H9 (cell line): ENCODE data around the gene ENOX2. TPM values are rescaled to one million over a fixed set of nuclear protein-coding genes. Genes with fewer than 3 reads are reported as not detected.

Experiments
- DNase-seq: peaks from one replicate; pipeline ENCODE4 v3.0.0-alpha.2; 2017
- H2AFZ ChIP-seq: one replicate; pipeline ENCODE4 v1.6.1; 2013; ENCODE audit warnings: mild to moderate bottlenecking, low read length, control low read depth, moderate library complexity
- H2AK5ac ChIP-seq: 2 replicates; pipeline ENCODE4 v1.6.1; 2013; ENCODE audit warnings: low read length, control low read depth, mixed read lengths; ENCODE audit not compliant: insufficient read length
- H2BK120ac ChIP-seq: one replicate; pipeline ENCODE4 v1.6.1; 2013; ENCODE audit warnings: low read depth, mild to moderate bottlenecking, low read length, control low read depth, inconsistent platforms; ENCODE audit not compliant: poor library complexity, severe bottlenecking
- H2BK12ac ChIP-seq: 2 replicates; pipeline ENCODE4 v1.6.1; 2013; ENCODE audit warnings: low read length, control low read depth, mixed read lengths, low read depth; ENCODE audit not compliant: insufficient read length
- H2BK15ac ChIP-seq: 2 replicates; pipeline ENCODE4 v1.6.1; 2013; ENCODE audit warnings: low read depth, low read length, control low read depth
- H2BK20ac ChIP-seq: one replicate; pipeline ENCODE4 v1.6.1; 2013; ENCODE audit warnings: low read depth, mild to moderate bottlenecking, low read length, control low read depth, inconsistent platforms; ENCODE audit not compliant: poor library complexity, severe bottlenecking
- H2BK5ac ChIP-seq: 2 replicates; pipeline ENCODE4 v1.6.1; 2013; ENCODE audit warnings: low read length, control low read depth, mixed read lengths; ENCODE audit not compliant: insufficient read length
- H3K14ac ChIP-seq: 2 replicates; pipeline ENCODE4 v1.6.1; 2013; ENCODE audit warnings: low read length, control low read depth; ENCODE audit not compliant: insufficient read depth
- H3K18ac ChIP-seq: 2 replicates; pipeline ENCODE4 v1.6.1; 2013; ENCODE audit warnings: low read depth, mild to moderate bottlenecking, mixed read lengths, low read length, control low read depth; ENCODE audit not compliant: insufficient read length
- H3K23ac ChIP-seq: 2 replicates; pipeline ENCODE4 v1.6.1; 2013; ENCODE audit warnings: low read length, control low read depth, mixed read lengths, low read depth; ENCODE audit not compliant: insufficient read length
- H3K23me2 ChIP-seq: 2 replicates; pipeline ENCODE4 v1.6.1; 2013; ENCODE audit warnings: low read depth, mild to moderate bottlenecking, mixed read lengths, low read length, control low read depth; ENCODE audit not compliant: insufficient read length, poor library complexity, severe bottlenecking
- H3K27ac ChIP-seq: 2 replicates; pipeline ENCODE4 v1.5.1; 2013; ENCODE audit warnings: low read length, control low read depth, mixed read lengths, low read depth; ENCODE audit not compliant: insufficient read length
- H3K27me3 ChIP-seq: 2 replicates; pipeline ENCODE4 v1.6.1; 2013; ENCODE audit warnings: low read length, control low read depth, inconsistent platforms; ENCODE audit not compliant: insufficient read depth
- H3K4ac ChIP-seq: 2 replicates; pipeline ENCODE4 v1.6.1; 2013; ENCODE audit warnings: low read depth, mild to moderate bottlenecking, control low read depth, inconsistent platforms, low read length, moderate library complexity
- H3K4me1 ChIP-seq: 2 replicates; pipeline ENCODE4 v1.6.1; 2013; ENCODE audit warnings: low read length, control low read depth, inconsistent platforms; ENCODE audit not compliant: insufficient read depth
- H3K4me2 ChIP-seq: 2 replicates; pipeline ENCODE4 v1.6.1; 2013; ENCODE audit warnings: low read length, control low read depth, mixed read lengths; ENCODE audit not compliant: insufficient read length, insufficient read depth
- H3K56ac ChIP-seq: 2 replicates; pipeline ENCODE4 v1.6.1; 2013; ENCODE audit warnings: low read depth, mild to moderate bottlenecking, mixed read lengths, low read length, control low read depth; ENCODE audit not compliant: insufficient read length
- H3K79me1 ChIP-seq: 2 replicates; pipeline ENCODE4 v1.6.1; 2013; ENCODE audit warnings: low read depth, mild to moderate bottlenecking, moderate library complexity, low read length, control low read depth, inconsistent platforms; ENCODE audit not compliant: insufficient read depth, poor library complexity, severe bottlenecking
- H3K79me2 ChIP-seq: 2 replicates; pipeline ENCODE4 v1.6.1; 2013; ENCODE audit warnings: low read length, control low read depth, inconsistent platforms; ENCODE audit not compliant: insufficient read depth
- H3K9ac ChIP-seq: 2 replicates; pipeline ENCODE4 v1.6.1; 2013; ENCODE audit warnings: low read length, control low read depth, mixed read lengths; ENCODE audit not compliant: insufficient read length; ENCODE audit errors: extremely low read depth
- H3K9me3 ChIP-seq: one replicate; pipeline ENCODE4 v1.6.1; 2013; ENCODE audit warnings: low read depth, low read length, inconsistent platforms; ENCODE audit not compliant: control insufficient read depth
- H3T11ph ChIP-seq: one replicate; pipeline ENCODE4 v1.6.1; 2013; ENCODE audit warnings: mild to moderate bottlenecking, low read length, control low read depth, inconsistent platforms
- H4K20me1 ChIP-seq: one replicate; pipeline ENCODE4 v1.6.1; 2013; ENCODE audit not compliant: control insufficient read depth, insufficient read length, insufficient read depth
- H4K5ac ChIP-seq: 2 replicates; pipeline ENCODE4 v1.6.1; 2013; ENCODE audit warnings: low read depth, mild to moderate bottlenecking, mixed read lengths, low read length, control low read depth; ENCODE audit not compliant: insufficient read length
- H4K8ac ChIP-seq: replicated peaks from 2 replicates; pipeline ENCODE4 v1.6.1; 2013; ENCODE audit warnings: low read length, control low read depth, mixed read lengths, low read depth; ENCODE audit not compliant: insufficient read length
- H4K91ac ChIP-seq: 2 replicates; pipeline ENCODE4 v1.6.1; 2013; ENCODE audit warnings: low read depth, mild to moderate bottlenecking, moderate library complexity, mixed read lengths, low read length, control low read depth; ENCODE audit not compliant: insufficient read length
- H3K27ac Mint-ChIP-seq, 3 experiments: 2 replicates in 2 of 3; 3 replicates in 1 of 3; pipeline ENCODE4 v1.8.0; 2020 to 2021; ENCODE audit warnings: mixed read lengths in 3 of 3, mild to moderate bottlenecking in 1 of 3, moderate library complexity in 1 of 3
- H3K27me3 Mint-ChIP-seq: 2 replicates; pipeline ENCODE4 v1.8.0; 2021; ENCODE audit warnings: low read depth, mild to moderate bottlenecking, moderate library complexity, mixed read lengths
- H3K36me3 Mint-ChIP-seq, 3 experiments: 2 replicates in 2 of 3; 3 replicates in 1 of 3; pipeline ENCODE4 v1.8.0; 2020 to 2021; ENCODE audit warnings: low read depth in 3 of 3, mixed read lengths in 3 of 3; ENCODE audit not compliant: insufficient read depth in 1 of 3
- H3K4me1 Mint-ChIP-seq, 2 experiments: 2 replicates each; pipeline ENCODE4 v1.8.0; 2020; ENCODE audit warnings: mixed read lengths in 2 of 2
- H3K4me3 Mint-ChIP-seq, 2 experiments: 2 replicates in 1 of 2; 3 replicates in 1 of 2; pipeline ENCODE4 v1.8.0; 2020 to 2021; ENCODE audit warnings: mild to moderate bottlenecking in 2 of 2, mixed read lengths in 2 of 2, moderate library complexity in 1 of 2
- H3K9me3 Mint-ChIP-seq, 2 experiments: 2 replicates in 1 of 2; 3 replicates in 1 of 2; pipeline ENCODE4 v1.8.0; 2020; ENCODE audit warnings: mild to moderate bottlenecking in 2 of 2, mixed read lengths in 2 of 2, moderate library complexity in 1 of 2
- total RNA-seq: library from RNA; stranded (reverse); gene quantifications from 2 replicates; pipeline ENCODE4 v1.2.1, GENCODE V29; 2021
- TF ChIP-seq, protein P1 (sequence below): fragments of 200-600 bp; sonication (generic); conservative IDR thresholded peaks from 3 replicates; pipeline ENCODE4 v1.8.0; 2021; ENCODE audit warnings: antibody characterized with exemption, mild to moderate bottlenecking

The ENOX2 gene
- total RNA-seq, 1 experiment from 2014 or later = 17.7 TPM

DNA sequence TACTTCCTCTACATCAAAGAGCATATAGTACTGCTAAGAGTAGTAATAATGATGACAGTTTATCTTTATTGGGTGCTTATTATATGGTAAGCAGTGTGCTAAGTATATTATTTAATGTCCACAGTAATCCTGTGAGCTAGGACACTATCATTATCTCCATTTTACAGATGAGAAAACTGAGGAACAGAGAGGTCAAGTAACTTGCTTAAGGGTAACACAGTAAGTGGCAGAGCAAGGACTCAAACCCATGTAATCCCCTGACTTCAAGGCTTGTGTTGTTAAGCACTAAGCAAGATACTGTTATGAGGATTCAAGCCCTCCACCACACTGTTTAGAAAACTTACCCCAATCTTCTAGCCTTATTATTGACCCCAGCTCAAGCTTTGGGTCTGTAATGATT is 202.4 kb downstream of the ENOX2 start:
- no peak overlapping the region for H3K4me3 Mint-ChIP-seq
- TF ChIP-seq, protein P1, sequence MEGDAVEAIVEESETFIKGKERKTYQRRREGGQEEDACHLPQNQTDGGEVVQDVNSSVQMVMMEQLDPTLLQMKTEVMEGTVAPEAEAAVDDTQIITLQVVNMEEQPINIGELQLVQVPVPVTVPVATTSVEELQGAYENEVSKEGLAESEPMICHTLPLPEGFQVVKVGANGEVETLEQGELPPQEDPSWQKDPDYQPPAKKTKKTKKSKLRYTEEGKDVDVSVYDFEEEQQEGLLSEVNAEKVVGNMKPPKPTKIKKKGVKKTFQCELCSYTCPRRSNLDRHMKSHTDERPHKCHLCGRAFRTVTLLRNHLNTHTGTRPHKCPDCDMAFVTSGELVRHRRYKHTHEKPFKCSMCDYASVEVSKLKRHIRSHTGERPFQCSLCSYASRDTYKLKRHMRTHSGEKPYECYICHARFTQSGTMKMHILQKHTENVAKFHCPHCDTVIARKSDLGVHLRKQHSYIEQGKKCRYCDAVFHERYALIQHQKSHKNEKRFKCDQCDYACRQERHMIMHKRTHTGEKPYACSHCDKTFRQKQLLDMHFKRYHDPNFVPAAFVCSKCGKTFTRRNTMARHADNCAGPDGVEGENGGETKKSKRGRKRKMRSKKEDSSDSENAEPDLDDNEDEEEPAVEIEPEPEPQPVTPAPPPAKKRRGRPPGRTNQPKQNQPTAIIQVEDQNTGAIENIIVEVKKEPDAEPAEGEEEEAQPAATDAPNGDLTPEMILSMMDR = no peak
- H3K36me3 Mint-ChIP-seq = no peaks in the 10 kb centered on the region
- no peak overlapping the region for H2AK5ac ChIP-seq
- no peak overlapping the region for H3K23ac ChIP-seq
- H2BK12ac ChIP-seq = no peak overlapping the region
- no peaks in the 10 kb centered on the region for H3K9me3 Mint-ChIP-seq
- no peak overlapping the region for H3K14ac ChIP-seq
- H2BK120ac ChIP-seq = no peak overlapping the region
- H3K79me2 ChIP-seq = no peaks in the 10 kb centered on the region
- peaks cover 7 to 9% of the 10 kb centered on the region in 2 experiments for H3K4me1 Mint-ChIP-seq
- no peaks in the 10 kb centered on the region for H3K9me3 ChIP-seq
- no peak overlapping the region for H2BK5ac ChIP-seq
- H3K4me2 ChIP-seq = no peak overlapping the region
- no peak overlapping the region for H4K8ac ChIP-seq
- H4K91ac ChIP-seq = no peak overlapping the region
- no peak overlapping the region for H3K27ac Mint-ChIP-seq
- H2AFZ ChIP-seq = no peak overlapping the region
- no peak overlapping the region for H3K18ac ChIP-seq
- no peaks in the 10 kb centered on the region for H3K4me1 ChIP-seq
- no peaks in the 10 kb centered on the region for H4K20me1 ChIP-seq
- H3K23me2 ChIP-seq = no peaks in the 10 kb centered on the region
- H3K27me3 ChIP-seq = no peaks in the 10 kb centered on the region
- no peak overlapping the region for H3K27ac ChIP-seq
- no peaks in the 10 kb centered on the region for H3K79me1 ChIP-seq
- H3K27me3 Mint-ChIP-seq = no peaks in the 10 kb centered on the region
- no peak overlapping the region for H3K56ac ChIP-seq
- DNase-seq = no peak
- no peak overlapping the region for H3K4ac ChIP-seq
- H2BK15ac ChIP-seq = no peak overlapping the region
- no peak overlapping the region for H3T11ph ChIP-seq
- no peak overlapping the region for H4K5ac ChIP-seq
- H3K9ac ChIP-seq = no peak overlapping the region
- no peak overlapping the region for H2BK20ac ChIP-seq
